Posterior vena cava (tissue), 2 donors: ENCODE data around the gene CAPN8. TPM values are rescaled to one million over a fixed set of nuclear protein-coding genes. Genes with fewer than 3 reads are reported as not detected.

ENCODE experiments used
- DNase-seq: peaks from one replicate; pipeline ENCODE4 v3.0.0-alpha.2; 2020; ENCODE audit warnings: low spot score
- intact Hi-C, 2 donors: fragments of 100-400 bp; cut with DNase I; formaldehyde crosslinking; loops; one replicate each; pipeline versions ENCODE4 v1.14.1 to v1.14.2; 2022 to 2023
- long read RNA-seq, 2 donors: library from polyadenylated mRNA; unstranded; transcript quantifications; one replicate each; pipeline ENCODE4 v2.0.0, GENCODE V29; 2020 to 2021
- total RNA-seq, 2 donors: library from RNA; stranded (reverse); fragmentation: NEBNext Ultra II Directional; extraction: Animal tissue kit (Norgen Biotek cat#: 25700); gene quantifications; one replicate each; pipeline ENCODE4 v1.2.1, GENCODE V29; 2021
- donor health status: DM: yes; HTN: yes; CAD: no.
- donor health status: DM: yes; HTN: yes; CAD: no.

CAPN8 gene
- not detected for total RNA-seq
- long read RNA-seq, donor 1: 0 reads
- long read RNA-seq, donor 2: 0 reads

GRCh38 chr1:223665592-223666312 lies at the start of gene CAPN8:
TSS of gene CAPN8 (minus strand) at chr1:223665701. CDS start at chr1:223665646, 55 bp downstream.
- intact Hi-C loops: no loop called here
- DNase-seq: no peak

GRCh38 chr1:223714849-223715603 lies 49.5 kb upstream of the CAPN8 start:
- intact Hi-C loops: loop anchor here in 1 of 2 donors (5.0 kb wide), 1 partner anchor 32 kb away; no protein-coding TSS in a partner anchor
- no peak for DNase-seq

GRCh38 chr1:223714421-223714724 lies 48.9 kb upstream of the CAPN8 start:
- intact Hi-C loops: loop anchor here in 1 of 2 donors (5.0 kb wide), 1 partner anchor 33 kb away; no protein-coding TSS in a partner anchor
- no peak for DNase-seq

GRCh38 chr1:223713546-223714420 lies 48.3 kb upstream of the CAPN8 start:
- intact Hi-C loops: loop anchor here in 1 of 2 donors (5.0 kb wide), 1 partner anchor 34 kb away; no protein-coding TSS in a partner anchor

GRCh38 chr1:223712850-223713474 lies 47.5 kb upstream of the CAPN8 start:
- intact Hi-C loops: loop anchor here in 1 of 2 donors (5.0 kb wide), 1 partner anchor 34 kb away; no protein-coding TSS in a partner anchor
- no peak for DNase-seq

More at GRCh38 chr1:223713546-223714420, 48.3 kb upstream of the CAPN8 start:
- no peak for DNase-seq

- DNase-seq: peak; percentile 96
Observed at GRCh38 chr1:223712194-223712849, 46.8 kb upstream of the CAPN8 start, which contains the start of gene CAPN2. TSS of gene CAPN2 (plus strand) at chr1:223712539. CDS start at chr1:223712641, 102 bp downstream.

GRCh38 chr1:223711747-223712193 lies 46.3 kb upstream of the CAPN8 start:
- no peak for DNase-seq
- intact Hi-C loops: loop anchor here in 1 of 2 donors (5.0 kb wide), 1 partner anchor 36 kb away; no protein-coding TSS in a partner anchor

More at GRCh38 chr1:223712194-223712849, 46.8 kb upstream of the CAPN8 start, which contains the start of gene CAPN2:
- intact Hi-C loops: loop anchor here in 1 of 2 donors (5.0 kb wide), 1 partner anchor 35 kb away; no protein-coding TSS in a partner anchor

- intact Hi-C loops: loop anchor here in 1 of 2 donors (5.0 kb wide), 1 partner anchor 36 kb away; no protein-coding TSS in a partner anchor
Observed at GRCh38 chr1:223711173-223711572, 45.7 kb upstream of the CAPN8 start.

GRCh38 chr1:223710179-223711133 lies 45.0 kb upstream of the CAPN8 start:
- intact Hi-C loops: loop anchor here in 1 of 2 donors (5.0 kb wide), 1 partner anchor 37 kb away; no protein-coding TSS in a partner anchor
- no peak for DNase-seq

More at GRCh38 chr1:223711173-223711572, 45.7 kb upstream of the CAPN8 start:
- DNase-seq: no peak

- intact Hi-C loops: loop anchor here in 1 of 2 donors (5.0 kb wide), 1 partner anchor 738 kb away; no protein-coding TSS in a partner anchor
- no peak for DNase-seq
Observed at GRCh38 chr1:223709598-223709997, 44.1 kb upstream of the CAPN8 start.

- DNase-seq: no peak
- intact Hi-C loops: loop anchor here in 1 of 2 donors (5.0 kb wide), 1 partner anchor 739 kb away; no protein-coding TSS in a partner anchor
Observed at GRCh38 chr1:223708651-223709268, 43.3 kb upstream of the CAPN8 start.

GRCh38 chr1:223708001-223708359 lies 42.5 kb upstream of the CAPN8 start:
- intact Hi-C loops: loop anchor here in 1 of 2 donors (5.0 kb wide), 1 partner anchor 739 kb away; no protein-coding TSS in a partner anchor
- no peak for DNase-seq

GRCh38 chr1:223707256-223708000 lies 41.9 kb upstream of the CAPN8 start:
- intact Hi-C loops: loop anchor here in 1 of 2 donors (5.0 kb wide), 1 partner anchor 740 kb away; no protein-coding TSS in a partner anchor
- peak; percentile 92 for DNase-seq

GRCh38 chr1:223706077-223706973 lies 40.8 kb upstream of the CAPN8 start:
- intact Hi-C loops: loop anchor here in 1 of 2 donors (5.0 kb wide), 1 partner anchor 741 kb away; no protein-coding TSS in a partner anchor
- no peak for DNase-seq
